Thyroid gland (tissue), 4 donors: Measurements from ENCODE around the gene MYOZ3.

Source experiments
- POLR2A ChIP-seq, 2 donors: fragments of 450-650 bp; IDR thresholded peaks; one replicate each; pipeline ENCODE4 v1.6.1; 2017; ENCODE audit warnings: antibody characterized with exemption in 2 of 2, mild to moderate bottlenecking in 2 of 2, moderate library complexity in 1 of 2
- TF ChIP-seq, protein P1 (sequence below), 6 experiments: fragments of 200-600 bp in 3 of 6; fragments of 450-650 bp in 3 of 6; sonication (generic) in 3 of 6; IDR thresholded peaks; one replicate each; pipeline ENCODE4 v1.5.1; 2016 to 2019; ENCODE audit warnings: antibody characterized with exemption in 6 of 6, mild to moderate bottlenecking in 2 of 6, inconsistent platforms in 1 of 6, moderate library complexity in 1 of 6

DNA sequence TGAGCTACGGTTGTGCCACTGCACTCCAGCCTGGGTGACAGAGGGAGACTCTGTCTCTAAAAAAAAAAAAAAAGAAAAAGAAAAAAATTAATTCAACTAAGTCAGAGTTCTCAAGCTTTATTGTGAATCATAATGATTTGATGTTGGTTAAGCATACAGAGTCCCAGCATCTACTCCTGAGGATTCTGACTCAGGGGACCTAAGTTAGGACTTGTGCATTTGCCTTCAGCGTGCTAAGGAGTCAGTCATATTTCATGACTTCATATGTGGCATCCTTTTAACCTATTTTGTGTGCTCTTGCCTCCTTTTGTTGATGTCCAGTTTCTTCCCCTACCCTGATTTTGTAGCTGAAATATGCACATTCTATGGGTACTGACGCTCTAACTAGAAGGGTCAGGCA, 2.9 kb downstream of the MYOZ3 start:
- no peak for TF ChIP-seq POLR2A (IDR thresholded peaks at IDR 0.05)
- TF ChIP-seq, protein P1, sequence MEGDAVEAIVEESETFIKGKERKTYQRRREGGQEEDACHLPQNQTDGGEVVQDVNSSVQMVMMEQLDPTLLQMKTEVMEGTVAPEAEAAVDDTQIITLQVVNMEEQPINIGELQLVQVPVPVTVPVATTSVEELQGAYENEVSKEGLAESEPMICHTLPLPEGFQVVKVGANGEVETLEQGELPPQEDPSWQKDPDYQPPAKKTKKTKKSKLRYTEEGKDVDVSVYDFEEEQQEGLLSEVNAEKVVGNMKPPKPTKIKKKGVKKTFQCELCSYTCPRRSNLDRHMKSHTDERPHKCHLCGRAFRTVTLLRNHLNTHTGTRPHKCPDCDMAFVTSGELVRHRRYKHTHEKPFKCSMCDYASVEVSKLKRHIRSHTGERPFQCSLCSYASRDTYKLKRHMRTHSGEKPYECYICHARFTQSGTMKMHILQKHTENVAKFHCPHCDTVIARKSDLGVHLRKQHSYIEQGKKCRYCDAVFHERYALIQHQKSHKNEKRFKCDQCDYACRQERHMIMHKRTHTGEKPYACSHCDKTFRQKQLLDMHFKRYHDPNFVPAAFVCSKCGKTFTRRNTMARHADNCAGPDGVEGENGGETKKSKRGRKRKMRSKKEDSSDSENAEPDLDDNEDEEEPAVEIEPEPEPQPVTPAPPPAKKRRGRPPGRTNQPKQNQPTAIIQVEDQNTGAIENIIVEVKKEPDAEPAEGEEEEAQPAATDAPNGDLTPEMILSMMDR (IDR thresholded peaks at IDR 0.05) = no peak
